Glomerular visceral epithelial cell (primary cell): ENCODE measurements around the gene NDUFA11.

Experiments used
- DNase-seq: peaks from one replicate; pipeline ENCODE4 v3.0.0-alpha.2; 2016; ENCODE audit errors: extremely low spot score

Gene NDUFA11

DNA sequence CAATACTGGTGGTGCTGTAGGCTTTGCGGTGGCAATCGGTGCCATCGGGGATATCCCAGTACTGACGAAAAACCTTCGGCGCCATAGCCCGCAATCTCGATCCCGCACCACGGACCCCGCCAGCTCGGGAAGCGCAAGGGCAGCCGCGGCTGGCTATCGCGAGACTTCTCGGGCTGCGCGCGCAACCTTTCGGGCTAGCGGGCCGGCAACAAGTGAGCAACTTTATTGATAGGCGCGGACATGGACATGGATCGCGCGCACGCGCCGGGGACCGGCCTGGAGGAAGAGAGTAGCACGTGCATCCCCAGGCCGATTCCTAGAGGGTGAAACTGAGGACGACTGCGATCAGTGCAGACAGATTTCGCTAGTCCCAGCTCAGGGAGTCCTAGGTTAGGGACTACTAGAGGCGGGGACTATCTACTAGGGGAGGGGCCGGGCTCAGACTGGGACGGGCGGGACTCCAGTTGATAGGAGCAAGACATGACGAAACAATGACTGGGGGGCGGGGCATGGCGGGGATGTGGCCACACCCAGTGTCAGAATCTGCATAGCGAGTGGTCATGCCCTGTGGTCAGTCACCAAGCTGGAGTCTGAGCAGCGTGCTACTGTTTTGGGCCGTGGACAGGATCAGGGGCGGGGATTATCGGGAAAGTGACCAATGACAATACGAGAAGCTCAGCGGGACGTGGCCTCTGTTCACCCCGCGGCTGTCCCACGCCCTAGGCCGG is at the start of gene NDUFA11:
TSS of gene NDUFA11 (minus strand) at position 167 of the 728 bp plus-strand sequence. CDS start at position 85, 82 bp downstream.
- peak; percentile 96 for DNase-seq

DNA sequence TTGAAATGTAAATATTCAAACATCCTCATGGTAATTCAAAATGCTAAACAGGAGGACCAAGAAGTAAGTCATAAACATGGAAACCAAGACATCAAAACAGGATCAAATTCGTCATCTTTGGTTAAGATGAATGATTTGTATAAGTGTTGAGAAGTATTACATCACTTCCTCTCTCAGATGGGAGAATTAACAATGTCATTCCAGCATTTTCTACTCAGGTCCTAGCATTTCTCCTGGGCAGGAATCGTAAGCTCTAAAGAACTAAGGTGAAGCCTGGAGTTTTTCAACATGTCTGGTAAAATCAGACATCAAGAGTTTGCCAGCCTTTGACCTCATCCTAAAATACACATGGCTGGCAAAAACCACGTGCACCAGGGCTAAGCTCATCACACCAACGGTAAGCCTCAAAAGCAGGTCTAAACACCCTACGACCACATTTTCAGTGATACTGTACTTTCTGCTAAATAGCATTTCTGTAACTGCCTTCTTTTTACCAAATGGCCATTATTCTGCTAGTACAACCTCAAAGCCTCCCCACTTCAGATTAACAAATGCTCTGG is 49.5 kb upstream of the NDUFA11 start:
- no peak for DNase-seq

DNA sequence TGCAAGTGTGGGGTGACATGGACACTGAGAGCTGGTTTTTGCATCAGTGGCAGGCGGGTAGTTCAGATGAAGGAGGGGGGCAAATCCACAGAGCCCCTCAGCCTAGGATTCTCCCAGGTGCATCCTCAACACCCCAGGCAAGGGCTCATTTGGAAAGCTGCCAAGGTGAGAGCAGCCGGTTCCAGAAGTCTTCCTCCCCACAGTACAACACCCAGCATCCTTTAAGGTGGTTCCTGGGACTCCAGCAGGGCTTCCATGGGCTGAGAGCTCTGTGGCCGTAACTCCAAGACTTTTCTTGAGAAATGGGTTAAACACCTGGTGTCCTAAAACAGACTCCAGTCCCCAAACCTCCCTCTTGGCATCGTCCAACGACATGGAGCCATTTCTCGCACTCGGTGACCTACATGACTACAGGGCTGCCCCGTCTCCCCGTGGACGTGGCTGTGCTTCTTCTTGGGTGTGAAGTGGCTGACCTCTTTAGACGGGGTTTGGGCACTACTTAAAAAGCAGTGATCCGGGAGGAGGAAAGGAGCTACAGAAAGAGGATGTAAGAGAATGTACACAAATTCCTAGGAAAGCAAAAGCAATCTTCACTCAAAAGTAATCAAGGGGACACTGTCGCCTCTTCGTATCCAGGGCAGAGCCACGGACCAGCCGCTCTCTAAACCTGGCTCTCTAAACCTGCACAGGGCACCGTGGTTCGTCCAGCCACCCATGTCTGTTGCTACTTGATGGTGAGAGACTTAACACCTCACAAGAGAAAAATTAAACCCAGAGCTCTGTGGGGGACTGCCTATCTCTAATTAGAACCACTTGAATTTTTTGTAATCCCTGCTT is 48.8 kb upstream of the NDUFA11 start:
- DNase-seq, result no peak

DNA sequence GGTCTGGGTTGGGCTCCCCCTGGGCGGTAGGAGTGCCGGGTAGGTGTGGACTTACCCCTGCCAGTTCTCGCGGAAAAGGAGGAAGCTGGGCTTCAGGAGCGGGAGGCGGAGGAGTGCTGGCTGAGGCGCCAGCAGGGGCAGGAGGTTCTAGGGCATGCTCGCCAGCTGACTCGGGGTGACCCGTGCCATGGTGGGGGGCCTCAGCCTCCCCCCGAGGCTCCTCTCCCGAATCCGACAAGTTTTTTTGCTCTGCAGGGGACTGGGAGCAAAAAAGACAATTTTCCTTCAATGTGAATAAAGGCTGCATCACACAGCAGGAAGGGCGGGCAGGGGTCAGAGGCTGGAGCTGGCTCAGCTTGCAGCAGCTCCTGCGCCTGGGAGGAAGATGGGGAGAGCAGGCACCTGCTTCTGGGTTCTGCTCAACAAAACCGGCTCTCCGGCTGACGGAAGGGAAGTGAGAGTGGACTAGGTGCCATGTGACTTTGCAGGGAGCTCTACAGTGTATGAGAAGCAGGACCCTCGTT is 47.8 kb upstream of the NDUFA11 start:
- DNase-seq, result no peak

DNA sequence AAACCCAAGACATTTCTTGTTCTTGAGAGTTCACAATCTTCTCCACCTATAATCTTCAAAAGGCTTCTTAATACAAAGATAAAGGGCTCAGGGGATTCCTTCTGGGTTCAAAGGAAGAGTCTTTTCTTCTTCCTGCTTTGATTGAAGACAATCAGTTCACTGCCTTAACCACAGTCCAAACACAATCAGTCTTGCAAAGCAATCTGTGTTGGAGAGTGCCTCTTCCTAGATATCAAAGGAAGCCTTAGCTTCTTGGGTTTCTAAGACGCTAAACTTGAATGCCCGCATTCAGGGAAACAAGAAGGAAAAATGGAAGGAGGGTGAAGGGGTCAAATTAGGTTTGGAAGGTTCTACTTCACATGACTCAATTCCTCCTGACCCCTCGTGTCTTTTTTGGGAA is 47.2 kb upstream of the NDUFA11 start:
- no peak for DNase-seq

DNA sequence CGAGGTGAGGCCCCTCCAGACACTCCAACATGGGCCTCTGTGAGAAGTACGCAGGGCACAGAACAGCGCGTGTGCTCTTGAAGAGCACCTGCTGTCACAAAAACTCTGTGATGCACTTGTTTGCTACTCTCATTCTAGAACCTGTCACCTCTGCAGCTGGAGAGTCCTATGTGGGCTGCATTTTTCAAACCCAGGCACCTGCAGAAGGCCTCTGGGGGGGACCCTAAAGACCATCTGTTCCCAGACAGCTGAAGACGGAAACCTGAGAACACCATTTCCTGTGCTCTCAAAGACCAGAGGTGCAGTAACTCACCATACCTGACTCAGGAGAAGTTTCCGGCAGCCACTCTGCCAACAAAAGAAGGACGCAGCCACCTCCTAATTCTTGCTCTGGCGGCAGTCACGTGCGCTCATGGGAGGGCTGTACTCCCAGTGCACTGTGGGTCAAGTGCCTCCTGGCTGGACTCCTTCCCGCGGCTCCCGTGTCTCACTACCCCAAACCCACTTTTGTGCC is 46.3 kb upstream of the NDUFA11 start:
- DNase-seq, result no peak

DNA sequence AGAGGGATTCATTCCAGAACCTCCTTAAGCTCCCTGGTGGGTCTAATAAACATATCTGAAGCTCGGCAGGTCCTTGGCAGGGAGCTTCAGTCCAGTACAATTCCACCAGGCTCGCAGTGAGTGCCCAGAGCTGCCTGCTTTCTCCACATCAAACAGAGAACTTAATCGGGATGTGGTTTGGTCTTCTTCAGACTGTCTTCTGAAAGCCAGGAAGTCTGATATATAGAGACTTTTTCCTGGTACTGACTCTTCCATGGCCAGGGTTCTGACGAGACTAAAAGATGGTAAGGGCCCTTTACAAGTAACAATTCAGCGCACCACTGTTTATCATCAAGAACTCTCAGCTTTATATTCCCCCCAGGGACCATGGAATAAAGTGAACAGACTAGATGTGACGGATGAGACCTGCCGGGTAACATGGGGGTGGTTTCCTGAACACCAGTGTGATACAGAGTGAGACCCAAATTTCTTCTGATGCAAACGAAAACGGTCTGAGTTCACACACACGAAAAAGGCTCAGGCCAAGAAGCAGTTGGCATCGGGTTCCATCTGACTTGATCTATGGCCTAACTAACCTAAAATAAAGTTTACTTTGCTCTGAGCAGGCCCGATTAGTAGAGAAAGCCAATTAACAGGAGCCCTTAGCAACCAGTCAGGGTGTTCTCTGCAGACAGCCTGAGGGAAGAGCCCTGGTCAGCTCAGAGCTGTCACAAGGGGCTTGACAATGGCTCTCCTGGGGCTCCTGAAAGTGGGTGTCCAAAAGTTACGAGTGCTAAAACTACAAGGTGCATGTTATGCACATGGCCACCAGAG is 45.4 kb upstream of the NDUFA11 start:
- no peak for DNase-seq

DNA sequence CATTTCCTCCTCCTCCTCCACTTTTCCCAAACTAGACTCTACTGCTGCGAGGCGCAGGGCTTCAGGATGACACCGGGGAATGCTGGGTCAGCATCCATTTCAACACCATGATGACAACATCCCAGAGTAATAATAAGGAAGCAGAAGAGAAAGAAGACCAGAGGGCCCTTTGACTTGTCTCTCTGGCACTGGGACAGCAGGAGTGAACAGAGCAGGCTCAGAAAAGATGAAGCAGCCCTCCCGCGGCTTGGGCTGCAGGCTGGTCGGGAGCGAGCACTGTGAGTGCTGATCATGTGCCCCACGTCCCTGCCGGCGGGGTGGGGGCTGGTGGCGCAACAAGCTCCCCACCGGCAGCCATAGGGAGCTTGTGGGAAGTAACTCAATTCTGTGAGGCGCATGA is 43.8 kb upstream of the NDUFA11 start:
- DNase-seq, result no peak

DNA sequence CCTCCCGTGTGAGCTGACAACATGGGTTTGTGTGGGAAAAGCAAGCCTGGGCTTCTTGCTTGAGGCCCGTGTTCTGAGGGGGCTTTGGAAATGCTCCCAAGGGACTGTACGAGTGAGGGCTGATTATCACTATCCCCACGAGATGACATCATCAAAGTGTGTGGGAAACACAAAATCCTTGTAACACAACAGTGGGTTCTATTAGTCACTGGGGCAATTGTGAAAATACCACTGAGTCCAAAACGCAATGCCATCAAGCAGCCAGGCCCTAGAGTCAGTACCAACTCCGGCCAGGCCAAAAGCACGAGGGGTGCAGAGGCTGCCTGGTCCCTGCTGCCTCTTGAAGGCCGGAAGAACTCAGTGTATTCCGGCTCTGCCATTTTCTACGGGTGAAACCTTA is 40.0 kb upstream of the NDUFA11 start:
- DNase-seq, result no peak

DNA sequence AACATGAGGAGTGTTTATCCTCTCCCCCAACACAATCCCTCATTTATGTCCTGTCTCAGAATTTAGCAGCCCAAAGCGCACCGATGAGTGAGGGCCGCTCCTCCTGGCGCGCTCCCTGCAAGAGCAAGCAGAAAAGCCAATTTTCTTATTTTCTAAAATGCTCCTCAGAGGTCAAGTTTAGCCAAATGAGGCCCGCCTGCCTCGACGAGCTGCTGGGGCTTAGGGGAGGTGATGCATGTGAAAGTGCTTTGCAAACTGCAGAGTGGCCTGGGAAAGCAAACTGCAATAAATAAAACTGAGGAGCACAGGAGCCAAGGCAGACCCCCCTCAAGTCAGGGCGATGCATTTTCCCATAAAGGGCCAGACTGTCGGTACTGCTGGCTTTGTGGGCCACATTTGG is 39.5 kb upstream of the NDUFA11 start:
- no peak for DNase-seq

DNA sequence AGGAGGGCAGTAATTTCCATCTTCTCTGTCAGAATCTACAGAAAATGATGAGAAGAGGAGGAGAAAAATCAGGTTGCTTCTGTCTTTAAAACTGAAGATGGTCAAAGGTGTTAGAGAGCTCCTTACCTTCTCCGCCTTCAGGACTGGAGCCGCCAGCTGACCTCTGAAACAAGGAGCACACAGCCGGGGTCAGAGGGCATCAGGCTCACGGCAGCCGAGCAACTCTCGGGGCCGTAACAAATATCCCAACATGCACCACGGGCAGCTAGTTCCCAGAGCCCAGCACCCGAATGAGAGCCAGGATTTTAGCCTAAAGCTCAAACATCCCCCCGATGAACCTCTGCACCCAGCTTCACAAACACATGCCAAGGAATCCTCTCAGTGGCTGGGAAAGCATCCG is 38.1 kb upstream of the NDUFA11 start:
- DNase-seq, result no peak

DNA sequence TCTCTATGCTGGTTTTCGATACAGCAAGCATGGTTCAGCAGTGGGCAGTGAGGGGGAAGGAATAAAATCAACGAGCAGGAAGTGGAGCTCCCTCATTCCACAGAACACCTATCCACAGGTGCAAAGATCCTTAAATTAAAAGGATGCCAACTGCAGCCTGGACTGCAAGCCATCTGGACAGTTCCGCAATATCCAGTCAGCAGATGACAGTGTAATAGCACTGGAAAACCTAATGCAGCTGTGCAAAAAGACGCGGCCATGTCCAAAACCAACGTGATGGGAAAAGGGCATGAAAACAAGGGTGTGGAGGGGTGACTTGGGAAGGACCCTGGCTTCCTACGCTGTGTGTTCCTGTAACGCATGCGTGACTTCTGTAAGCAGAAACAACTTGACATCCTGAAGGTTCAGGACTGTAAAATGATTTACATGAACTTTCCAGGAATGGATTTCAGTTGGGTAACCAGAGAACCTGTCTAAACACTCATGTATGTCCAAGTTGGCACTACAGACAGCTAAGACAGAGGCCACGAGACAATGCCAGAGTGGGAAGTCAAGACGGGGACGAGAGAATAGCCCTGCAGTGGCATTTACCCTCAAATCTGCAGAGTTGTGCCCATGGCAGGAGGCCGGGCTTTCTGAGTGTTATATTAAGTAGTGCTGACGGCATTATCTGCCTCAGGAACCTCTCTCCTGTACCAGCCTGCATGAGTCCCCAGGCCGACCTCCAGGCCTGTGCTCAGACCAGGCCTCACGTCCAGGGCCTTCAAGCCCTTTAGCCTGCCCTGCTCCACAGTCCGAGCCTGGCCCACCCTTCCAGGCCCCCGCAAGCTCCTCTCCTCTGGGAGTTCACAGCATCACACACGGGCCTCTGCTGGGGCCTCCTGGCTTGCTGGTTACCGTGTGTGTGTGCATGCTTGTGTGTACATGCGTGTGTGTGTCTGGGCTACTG is 36.9 kb upstream of the NDUFA11 start:
- no peak for DNase-seq

DNA sequence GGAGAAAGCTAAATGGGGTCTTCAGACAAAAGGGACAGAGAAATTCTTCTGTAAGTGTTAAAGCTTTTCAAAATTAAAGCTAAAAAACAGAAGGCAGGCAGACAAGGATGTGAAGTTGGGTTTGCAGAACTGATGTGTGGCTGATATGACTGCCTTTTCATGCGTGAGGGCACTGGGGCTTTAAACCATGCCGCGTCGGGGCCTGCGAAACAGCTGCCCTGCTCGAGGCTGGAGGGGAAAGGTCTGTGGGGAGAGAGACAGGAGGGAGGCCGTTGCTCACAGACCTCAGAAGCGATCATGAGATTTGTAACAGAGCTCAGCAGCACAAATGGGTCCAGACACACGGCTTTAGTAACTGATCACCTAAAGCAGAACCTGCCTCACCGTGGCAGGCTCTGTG is 34.0 kb upstream of the NDUFA11 start:
- no peak for DNase-seq

DNA sequence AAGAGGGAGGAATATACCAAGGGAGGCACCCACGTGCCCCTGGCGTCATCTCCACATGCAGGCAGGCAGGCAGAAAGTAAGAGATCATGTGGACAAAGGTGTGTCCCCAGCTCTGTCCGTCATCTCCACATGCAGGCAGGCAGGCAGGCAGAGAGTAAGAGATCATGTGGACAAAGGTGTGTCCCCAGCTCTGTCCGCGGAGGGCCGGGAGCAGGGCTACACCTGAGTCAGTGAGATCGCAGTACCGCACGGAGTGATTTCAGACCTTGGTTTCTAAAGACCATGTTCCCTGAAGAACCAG is 32.7 kb upstream of the NDUFA11 start:
- no peak for DNase-seq

DNA sequence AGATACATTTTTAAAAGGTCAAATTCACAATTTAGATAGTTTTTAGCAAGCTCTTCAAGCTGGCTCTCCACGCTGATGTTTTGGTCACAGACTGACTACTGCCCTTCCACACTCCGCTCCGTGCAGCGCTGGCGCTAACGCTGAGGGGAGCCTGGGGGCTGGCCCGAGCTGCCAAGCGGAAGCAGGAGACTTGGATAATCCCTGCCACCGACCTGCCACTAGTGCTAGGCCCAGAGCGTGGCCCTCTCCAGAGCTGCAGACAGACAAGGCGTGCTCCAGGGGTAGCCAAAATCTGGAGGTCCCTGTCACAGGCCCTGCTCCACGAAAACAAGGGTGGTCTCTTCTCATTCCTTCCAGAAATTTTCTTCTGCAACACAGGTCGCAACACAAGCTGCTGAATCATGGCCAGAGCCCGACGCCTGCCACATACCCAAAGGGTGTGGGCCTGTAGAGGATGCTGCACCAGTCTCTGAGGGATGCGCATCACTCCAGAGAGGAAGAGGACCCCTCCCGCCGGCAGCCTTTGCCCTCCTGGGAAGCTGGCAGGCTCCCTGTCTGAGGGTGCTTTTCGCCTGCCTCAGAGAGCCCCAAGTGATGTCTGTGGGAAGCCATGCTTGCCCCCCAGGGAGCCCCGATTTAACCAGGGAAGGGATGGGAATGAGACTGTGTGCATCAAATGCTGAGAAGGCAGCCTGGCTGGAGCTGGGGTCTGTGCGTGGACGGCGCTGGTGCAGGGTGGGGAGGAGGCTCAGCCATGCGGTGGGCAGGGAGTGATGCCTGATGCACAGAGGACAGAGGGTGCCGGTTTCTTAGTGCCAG is 32.1 kb upstream of the NDUFA11 start:
- no peak for DNase-seq

DNA sequence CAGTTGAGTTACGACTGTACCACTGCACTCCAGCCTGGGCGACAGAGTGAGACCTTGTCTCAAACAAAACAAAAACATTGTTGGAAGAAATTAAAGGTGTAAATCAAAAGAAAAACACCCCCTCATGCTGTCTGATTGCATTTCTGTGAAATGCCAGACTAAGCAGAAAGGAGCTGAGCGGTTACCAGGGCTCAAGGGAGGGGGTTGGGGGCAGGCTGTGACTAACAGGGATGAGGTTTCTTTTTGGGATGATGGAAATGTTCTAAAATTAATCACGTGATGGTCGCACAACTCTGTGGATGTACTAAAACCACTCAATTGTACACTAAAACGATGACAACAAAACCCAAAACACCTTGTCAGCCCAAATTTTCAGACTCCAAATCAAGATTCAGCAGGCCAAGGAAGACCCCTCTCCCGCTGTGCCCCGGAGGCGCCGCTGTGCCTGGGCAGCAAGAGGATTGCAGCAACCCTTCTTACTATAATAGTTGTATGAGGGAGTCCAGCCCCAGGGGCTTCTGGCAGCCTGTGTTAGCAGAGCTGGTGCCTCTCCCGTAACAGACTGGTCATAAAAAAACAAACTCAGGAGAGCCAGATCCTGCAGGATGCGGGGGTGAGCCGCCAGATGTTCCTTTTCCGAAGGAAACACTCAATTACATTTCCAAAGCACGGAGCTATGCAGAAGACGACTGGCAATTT is 31.3 kb upstream of the NDUFA11 start:
- DNase-seq, result no peak

DNA sequence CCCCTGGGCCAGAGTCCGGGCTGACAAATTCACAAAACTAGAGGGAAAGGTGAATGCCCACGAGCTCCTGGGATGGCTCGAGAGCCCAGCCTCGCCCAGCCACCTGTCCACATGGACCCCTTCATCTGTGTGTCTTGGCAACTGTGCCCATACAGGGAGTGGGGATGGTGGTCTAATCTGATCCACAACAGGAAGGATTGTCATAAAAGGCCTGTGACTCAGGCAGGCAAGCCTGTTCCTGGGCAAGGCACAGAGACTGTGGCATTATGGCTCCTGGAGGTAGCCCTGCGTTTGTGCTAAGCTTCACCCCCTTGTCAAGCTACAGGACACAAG is 30.4 kb upstream of the NDUFA11 start:
- no peak for DNase-seq

DNA sequence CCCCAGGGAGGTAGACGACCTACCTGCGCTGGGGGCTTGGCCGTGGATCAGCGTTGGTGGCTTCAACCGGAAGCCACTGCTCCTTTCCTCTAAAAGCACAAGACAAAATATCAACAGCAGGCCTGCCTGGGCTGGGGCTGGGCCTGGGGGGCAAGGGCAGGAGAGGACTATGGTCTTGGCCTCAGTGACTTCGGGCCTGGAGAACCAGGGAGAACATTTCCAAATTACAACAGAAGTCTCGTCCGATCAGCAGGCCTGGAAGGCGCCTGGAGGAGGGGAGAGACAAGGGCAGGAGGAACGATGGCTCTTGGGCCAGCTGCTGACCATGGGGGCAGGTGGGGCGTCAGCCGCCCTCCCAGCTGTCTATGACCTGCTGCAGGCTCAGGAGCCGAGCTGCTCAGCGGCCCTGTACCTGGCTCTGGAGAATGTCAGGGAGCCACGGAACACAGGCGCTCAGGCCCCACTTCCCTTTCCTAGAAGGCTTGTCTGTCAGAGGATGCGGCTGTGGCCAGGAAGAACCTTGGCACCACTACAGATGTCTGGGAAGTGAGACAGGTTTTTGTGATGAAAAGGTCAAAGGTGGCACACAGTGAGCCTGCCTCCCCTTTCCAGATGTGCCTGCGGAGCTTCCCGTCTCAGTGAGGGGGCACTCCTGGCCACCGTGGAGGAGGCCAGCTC is 29.9 kb upstream of the NDUFA11 start:
- no peak for DNase-seq
